ENCODE results near the gene FGF12. TPM values are rescaled to one million over a fixed set of nuclear protein-coding genes. Genes with fewer than 3 reads are reported as not detected.
"Not testable (repeated sequence)": the region's sequence is repeated elsewhere in the genome, so short reads cannot be mapped to it uniquely, and the experiment has no call there.

FGF12 gene
- total and polyA plus RNA-seq, 10 donors = 3.7 to 53.3 (median 19.1) TPM

- intact Hi-C loops (cut with DNase I; ENCODE audit: low total_unique reads) = no loop called here
- WGBS, 5 donors = 78 to 88% (median 83%) methylated on average over 2 of the region's 2 CpGs
- Histone ChIP-seq H3K4me3 (no peak overlapping the region), H3K36me3 (no peaks in the 10 kb centered on the region), H3K9me3 (peaks cover 0 to 15% (median 3%) of the 10 kb centered on the region in 8 donors), H3K4me1 (no peaks in the 10 kb centered on the region), H3K27ac (no peak overlapping the region), H3K27me3 (replicated peaks in 1 of 7) (no peaks in the 10 kb centered on the region)
- no peak for DNase-seq
- TF ChIP-seq POLR2A (IDR thresholded peaks at IDR 0.05) = no peak
- TF ChIP-seq POLR2AphosphoS5 (IDR thresholded peaks at IDR 0.05) = no peak
- no peak for TF ChIP-seq CTCF (IDR thresholded peaks at IDR 0.05 in 8 of 11, conservative IDR thresholded peaks at IDR 0.05 in 3 of 11)
These were observed 129.4 kb downstream of the FGF12 start for GRCh38 chr3:192597913-192598312.

- Histone ChIP-seq H3K27me3 (replicated peaks in 1 of 7) (no peaks in the 10 kb centered on the region), H3K9me3 (peaks cover 0 to 12% (median 0%) of the 10 kb centered on the region in 8 donors), H3K27ac (no peak overlapping the region), H3K36me3 (no peaks in the 10 kb centered on the region), H3K4me1 (no peaks in the 10 kb centered on the region), H3K4me3 (no peak overlapping the region)
- TF ChIP-seq POLR2A (IDR thresholded peaks at IDR 0.05) (no peak), POLR2AphosphoS5 (IDR thresholded peaks at IDR 0.05) (no peak)
- intact Hi-C loops (cut with DNase I; ENCODE audit: low total_unique reads) = no loop called here
- 64 to 70% (median 67%) methylated on average over 2 of the region's 2 CpGs for WGBS, 5 donors
- DNase-seq = no peak
These were observed 129.8 kb downstream of the FGF12 start for GRCh38 chr3:192597506-192597905.

GRCh38 chr3:192578729-192579128 is 148.6 kb downstream of the FGF12 start:
- H3K27ac ChIP-seq = no peak overlapping the region

GRCh38 chr3:192577811-192578210 is 149.5 kb downstream of the FGF12 start:
- H3K9me3 ChIP-seq = peaks cover 0 to 6% (median 0%) of the 10 kb centered on the region in 8 donors
- H3K27ac ChIP-seq = no peak overlapping the region
- no peaks in the 10 kb centered on the region for H3K27me3 ChIP-seq (replicated peaks in 1 of 7)
- intact Hi-C loops (cut with DNase I; ENCODE audit: low total_unique reads) = no loop called here
- H3K4me1 ChIP-seq = no peaks in the 10 kb centered on the region
- TF ChIP-seq POLR2AphosphoS5 (IDR thresholded peaks at IDR 0.05) (no peak), CTCF (IDR thresholded peaks at IDR 0.05 in 8 of 11, conservative IDR thresholded peaks at IDR 0.05 in 3 of 11) (no peak), POLR2A (IDR thresholded peaks at IDR 0.05) (no peak)
- H3K4me3 ChIP-seq = no peak overlapping the region
- H3K36me3 ChIP-seq = no peaks in the 10 kb centered on the region
- DNase-seq = no peak
- 66 to 83% (median 73%) methylated on average over 2 of the region's 2 CpGs for WGBS, 5 donors

More at GRCh38 chr3:192578729-192579128, 148.6 kb downstream of the FGF12 start:
- TF ChIP-seq POLR2A (IDR thresholded peaks at IDR 0.05) (no peak), POLR2AphosphoS5 (IDR thresholded peaks at IDR 0.05) (no peak), CTCF (IDR thresholded peaks at IDR 0.05 in 8 of 11, conservative IDR thresholded peaks at IDR 0.05 in 3 of 11) (no peak)
- WGBS, 5 donors = 81 to 96% (median 91%) methylated on average over 3 of the region's 3 CpGs
- Histone ChIP-seq H3K9me3 (peaks cover 0 to 6% (median 0%) of the 10 kb centered on the region in 8 donors), H3K36me3 (no peaks in the 10 kb centered on the region), H3K4me1 (no peaks in the 10 kb centered on the region), H3K27me3 (replicated peaks in 1 of 7) (no peaks in the 10 kb centered on the region), H3K4me3 (no peak overlapping the region)
- intact Hi-C loops (cut with DNase I; ENCODE audit: low total_unique reads) = no loop called here
- DNase-seq = no peak

- no peaks in the 10 kb centered on the region for H3K36me3 ChIP-seq
- 74 to 91% (median 85%) methylated on average over 1 of the region's 1 CpG for WGBS, 5 donors
- H3K27me3 ChIP-seq (replicated peaks in 1 of 7) = no peaks in the 10 kb centered on the region
- DNase-seq = no peak
- H3K27ac ChIP-seq = no peak overlapping the region
- peaks cover 0 to 6% (median 0%) of the 10 kb centered on the region in 8 donors for H3K9me3 ChIP-seq
- H3K4me1 ChIP-seq = no peaks in the 10 kb centered on the region
- intact Hi-C loops (cut with DNase I; ENCODE audit: low total_unique reads) = no loop called here
- no peak overlapping the region for H3K4me3 ChIP-seq
- TF ChIP-seq CTCF (IDR thresholded peaks at IDR 0.05 in 8 of 11, conservative IDR thresholded peaks at IDR 0.05 in 3 of 11) = no peak
- TF ChIP-seq POLR2A (IDR thresholded peaks at IDR 0.05) = no peak
- no peak for TF ChIP-seq POLR2AphosphoS5 (IDR thresholded peaks at IDR 0.05)
These were observed 150.1 kb downstream of the FGF12 start for GRCh38 chr3:192577271-192577670.

GRCh38 chr3:192576704-192577103 is 150.6 kb downstream of the FGF12 start:
- H3K27me3 ChIP-seq (replicated peaks in 1 of 7); DNase-seq; intact Hi-C loops (cut with DNase I; ENCODE audit: low total_unique reads); H3K9me3 ChIP-seq; H3K36me3 ChIP-seq; H3K27ac ChIP-seq; H3K4me3 ChIP-seq; H3K4me1 ChIP-seq: not testable (repeated sequence)
- 88 to 95% (median 91%) methylated on average over 5 of the region's 5 CpGs for WGBS, 5 donors
